HepG2 (cell line): ENCODE results near the gene DTNB. TPM values are rescaled to one million over a fixed set of nuclear protein-coding genes. Genes with fewer than 3 reads are reported as not detected.

ENCODE experiments used
- SIX4 ChIP-seq: sonication (generic); formaldehyde crosslinking; IDR thresholded peaks from 2 replicates; pipeline ENCODE4 v1.4.0; 2020; ENCODE audit warnings: missing genetic modification reagents
- TBX3 ChIP-seq: fragments of 450-650 bp; IDR thresholded peaks from 2 replicates; pipeline ENCODE4 v1.6.1; 2017; ENCODE audit warnings: antibody characterized with exemption, mild to moderate bottlenecking, inconsistent platforms, borderline replicate concordance
- TCF12 ChIP-seq, 2 experiments: fragments of 450-650 bp in 1 of 2; sonication (generic) in 1 of 2; formaldehyde crosslinking in 1 of 2; IDR thresholded peaks; 2 replicates each; pipeline versions ENCODE4 v1.6.1 to v1.8.0; 2017 to 2022; ENCODE audit warnings: antibody characterized with exemption in 1 of 2, mild to moderate bottlenecking in 1 of 2, missing genetic modification reagents in 1 of 2, moderate library complexity in 1 of 2
- ZNF20 ChIP-seq: sonication (generic); formaldehyde crosslinking; IDR thresholded peaks from 2 replicates; pipeline ENCODE4 v1.4.0; 2020; ENCODE audit warnings: mild to moderate bottlenecking, moderate library complexity, missing genetic modification reagents
- ZNF605 ChIP-seq: sonication (generic); formaldehyde crosslinking; IDR thresholded peaks from 2 replicates; pipeline ENCODE4 v1.8.0; 2022; ENCODE audit warnings: mild to moderate bottlenecking, missing genetic modification reagents
- ZNF607 ChIP-seq: sonication (generic); formaldehyde crosslinking; IDR thresholded peaks from 2 replicates; pipeline ENCODE4 v1.5.1; 2020; ENCODE audit warnings: missing genetic modification reagents, mild to moderate bottlenecking, borderline replicate concordance
- ZNF782 ChIP-seq: sonication (generic); formaldehyde crosslinking; IDR thresholded peaks from 2 replicates; pipeline ENCODE4 v1.4.0; 2020; ENCODE audit warnings: missing genetic modification reagents, mild to moderate bottlenecking, borderline replicate concordance
- polyA plus RNA-seq, 8 experiments: library from polyadenylated mRNA; depleted of rRNA in 3 of 8; stranded (reverse) in 7 of 8; unstranded in 1 of 8; fragments of >200 nt; fragmentation: Illumina TruSeq in 4 of 8; extraction: Trizol in 4 of 8; gene quantifications; 2 replicates each; pipeline versions ENCODE4 v1.2.1 to v1.2.3, GENCODE V29; 2011 to 2016; ENCODE audit warnings: low read depth in 4 of 8, missing spikeins in 1 of 8, mixed read lengths in 1 of 8; ENCODE audit not compliant: insufficient read depth in 1 of 8
- total RNA-seq, 5 experiments: library from RNA; depleted of rRNA; stranded (reverse); fragments of >200 nt; fragmentation: Illumina TruSeq; extraction: Trizol; gene quantifications; 2 replicates each; pipeline ENCODE4 v1.2.3, GENCODE V29; 2016; ENCODE audit warnings: low read depth in 1 of 5
- TF ChIP-seq, protein P1 (sequence below): sonication (generic); formaldehyde crosslinking; IDR thresholded peaks from 2 replicates; pipeline ENCODE4 v1.4.0; 2020; ENCODE audit warnings: mild to moderate bottlenecking, missing genetic modification reagents, borderline replicate concordance
- TF ChIP-seq, protein P2 (sequence below): sonication (generic); formaldehyde crosslinking; IDR thresholded peaks from 2 replicates; pipeline ENCODE4 v1.5.0; 2020; ENCODE audit warnings: missing genetic modification reagents, mild to moderate bottlenecking, borderline replicate concordance
- TF ChIP-seq, protein P3 (sequence below): sonication (generic); formaldehyde crosslinking; IDR thresholded peaks from 2 replicates; pipeline ENCODE4 v1.4.0; 2020; ENCODE audit warnings: missing genetic modification reagents

The DTNB gene
- total and polyA plus RNA-seq, 2 of the 13 experiments (the other 11 are each of a cell fraction or from before 2014, with no cell fraction given), result 14.4 to 23.9 TPM

DNA sequence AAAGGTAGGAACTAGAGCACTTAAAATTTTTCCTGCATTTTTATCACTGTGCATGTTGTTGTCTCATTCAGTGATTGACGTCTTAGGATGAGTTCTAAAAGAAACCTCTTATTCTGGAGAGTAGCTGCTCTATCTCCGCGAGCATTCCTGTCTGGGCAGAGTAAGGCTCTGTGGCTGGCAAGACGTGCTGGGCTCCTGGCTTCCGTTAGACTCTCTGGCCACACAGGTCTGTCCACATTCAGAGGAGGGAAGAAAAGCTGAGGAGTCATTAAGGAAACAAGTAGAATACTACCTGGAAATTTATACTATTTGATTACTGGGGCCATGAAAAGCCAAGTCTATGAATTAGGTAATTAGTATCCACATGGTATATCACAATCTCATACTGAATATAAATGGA lies 193.6 kb downstream of the DTNB start (continued):
- TF ChIP-seq TBX3 (no peak), ZNF782 (CRISPR knock-in tag) (no peak), TCF12 (IDR thresholded peaks at IDR 0.05) (no peak), TCF12 (CRISPR knock-in tag; IDR thresholded peaks at IDR 0.05) (no peak), ZNF607 (no peak), ZNF605 (CRISPR knock-in tag) (no peak), ZNF20 (CRISPR knock-in tag) (no peak), SIX4 (no peak)
- TF ChIP-seq, protein P1, sequence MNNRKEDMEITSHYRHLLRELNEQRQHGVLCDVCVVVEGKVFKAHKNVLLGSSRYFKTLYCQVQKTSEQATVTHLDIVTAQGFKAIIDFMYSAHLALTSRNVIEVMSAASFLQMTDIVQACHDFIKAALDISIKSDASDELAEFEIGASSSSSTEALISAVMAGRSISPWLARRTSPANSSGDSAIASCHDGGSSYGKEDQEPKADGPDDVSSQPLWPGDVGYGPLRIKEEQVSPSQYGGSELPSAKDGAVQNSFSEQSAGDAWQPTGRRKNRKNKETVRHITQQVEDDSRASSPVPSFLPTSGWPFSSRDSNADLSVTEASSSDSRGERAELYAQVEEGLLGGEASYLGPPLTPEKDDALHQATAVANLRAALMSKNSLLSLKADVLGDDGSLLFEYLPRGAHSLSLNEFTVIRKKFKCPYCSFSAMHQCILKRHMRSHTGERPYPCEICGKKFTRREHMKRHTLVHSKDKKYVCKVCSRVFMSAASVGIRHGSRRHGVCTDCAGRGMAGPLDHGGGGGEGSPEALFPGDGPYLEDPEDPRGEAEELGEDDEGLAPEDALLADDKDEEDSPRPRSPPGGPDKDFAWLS (CRISPR knock-in tag), result no peak
- TF ChIP-seq, protein P2, sequence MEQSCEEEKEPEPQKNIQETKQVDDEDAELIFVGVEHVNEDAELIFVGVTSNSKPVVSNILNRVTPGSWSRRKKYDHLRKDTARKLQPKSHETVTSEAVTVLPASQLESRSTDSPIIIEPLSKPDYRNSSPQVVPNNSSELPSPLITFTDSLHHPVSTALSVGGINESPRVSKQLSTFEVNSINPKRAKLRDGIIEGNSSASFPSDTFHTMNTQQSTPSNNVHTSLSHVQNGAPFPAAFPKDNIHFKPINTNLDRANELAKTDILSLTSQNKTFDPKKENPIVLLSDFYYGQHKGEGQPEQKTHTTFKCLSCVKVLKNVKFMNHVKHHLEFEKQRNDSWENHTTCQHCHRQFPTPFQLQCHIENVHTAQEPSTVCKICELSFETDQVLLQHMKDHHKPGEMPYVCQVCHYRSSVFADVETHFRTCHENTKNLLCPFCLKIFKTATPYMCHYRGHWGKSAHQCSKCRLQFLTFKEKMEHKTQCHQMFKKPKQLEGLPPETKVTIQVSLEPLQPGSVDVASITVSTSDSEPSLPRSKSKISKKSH (CRISPR knock-in tag), result no peak
- TF ChIP-seq, protein P3, sequence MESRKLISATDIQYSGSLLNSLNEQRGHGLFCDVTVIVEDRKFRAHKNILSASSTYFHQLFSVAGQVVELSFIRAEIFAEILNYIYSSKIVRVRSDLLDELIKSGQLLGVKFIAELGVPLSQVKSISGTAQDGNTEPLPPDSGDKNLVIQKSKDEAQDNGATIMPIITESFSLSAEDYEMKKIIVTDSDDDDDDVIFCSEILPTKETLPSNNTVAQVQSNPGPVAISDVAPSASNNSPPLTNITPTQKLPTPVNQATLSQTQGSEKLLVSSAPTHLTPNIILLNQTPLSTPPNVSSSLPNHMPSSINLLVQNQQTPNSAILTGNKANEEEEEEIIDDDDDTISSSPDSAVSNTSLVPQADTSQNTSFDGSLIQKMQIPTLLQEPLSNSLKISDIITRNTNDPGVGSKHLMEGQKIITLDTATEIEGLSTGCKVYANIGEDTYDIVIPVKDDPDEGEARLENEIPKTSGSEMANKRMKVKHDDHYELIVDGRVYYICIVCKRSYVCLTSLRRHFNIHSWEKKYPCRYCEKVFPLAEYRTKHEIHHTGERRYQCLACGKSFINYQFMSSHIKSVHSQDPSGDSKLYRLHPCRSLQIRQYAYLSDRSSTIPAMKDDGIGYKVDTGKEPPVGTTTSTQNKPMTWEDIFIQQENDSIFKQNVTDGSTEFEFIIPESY (CRISPR knock-in tag), result no peak
